Natural killer cell (primary cell): ENCODE results near the gene ABHD4. TPM values are rescaled to one million over a fixed set of nuclear protein-coding genes. Genes with fewer than 3 reads are reported as not detected.
A peak's percentile ranks its signal among the peaks of the same experiment; 100 is the strongest.

Experiments
- ATAC-seq, 3 donors: fragments of 150-1000 bp in 2 of 3; fragments of 200-7000 bp in 1 of 3; cut with Tn5 transposase; 1 replicate in 1 of 3; 2 replicates in 2 of 3; pipeline ENCODE4 v1.10.0; 2021; ENCODE audit warnings: mild to moderate bottlenecking in 2 of 3, moderate library complexity in 2 of 3
- DNase-seq, 2 donors: peaks; one replicate each; pipeline versions ENCODE4 v3.0.0 to v3.0.0-alpha.2; 2013 to 2021; ENCODE audit warnings: mixed read lengths in 1 of 2
- H3K27ac ChIP-seq: one replicate; pipeline ENCODE4 v1.5.1; 2013; ENCODE audit warnings: mild to moderate bottlenecking, low read length
- H3K27me3 ChIP-seq: one replicate; pipeline ENCODE4 v1.6.1; 2013; ENCODE audit warnings: low read length; ENCODE audit not compliant: control insufficient read depth, insufficient read depth
- H3K36me3 ChIP-seq: one replicate; pipeline ENCODE4 v1.6.1; 2013; ENCODE audit warnings: low read length; ENCODE audit not compliant: control insufficient read depth, insufficient read depth
- H3K4me1 ChIP-seq: one replicate; pipeline ENCODE4 v1.6.1; 2013; ENCODE audit warnings: low read length; ENCODE audit not compliant: control insufficient read depth, insufficient read depth
- H3K4me3 ChIP-seq: one replicate; pipeline ENCODE4 v1.5.1; 2013; ENCODE audit warnings: low read length
- H3K9me3 ChIP-seq: one replicate; pipeline ENCODE4 v1.6.1; 2013; ENCODE audit warnings: low read length; ENCODE audit not compliant: control insufficient read depth, insufficient read depth
- H3K27ac Mint-ChIP-seq, 2 donors: one replicate each; pipeline ENCODE4 v1.8.0; 2022; ENCODE audit warnings: mild to moderate bottlenecking in 2 of 2, mixed read lengths in 2 of 2, moderate library complexity in 1 of 2
- H3K27me3 Mint-ChIP-seq, 2 donors: one replicate each; pipeline ENCODE4 v1.8.0; 2022; ENCODE audit warnings: low read depth in 2 of 2, mixed read lengths in 2 of 2
- H3K36me3 Mint-ChIP-seq: one replicate; pipeline ENCODE4 v1.8.0; 2022; ENCODE audit warnings: mixed read lengths
- H3K4me1 Mint-ChIP-seq, 2 donors: one replicate each; pipeline ENCODE4 v1.8.0; 2022; ENCODE audit warnings: mixed read lengths in 2 of 2
- H3K4me3 Mint-ChIP-seq: one replicate; pipeline ENCODE4 v1.8.0; 2022; ENCODE audit warnings: mild to moderate bottlenecking, moderate library complexity, mixed read lengths
- H3K9me3 Mint-ChIP-seq, 2 donors: one replicate each; pipeline ENCODE4 v1.8.0; 2022; ENCODE audit warnings: mixed read lengths in 2 of 2
- CTCF ChIP-seq: fragments of 200-600 bp; IDR thresholded peaks from one replicate; pipeline ENCODE4 v1.8.0; 2022; ENCODE audit warnings: antibody characterized with exemption
- WGBS: methylation state at CpG from one replicate; pipeline ENCODE4 v1.1.7; 2013; ENCODE audit warnings: missing lambda C conversion rate; ENCODE audit not compliant: insufficient coverage; 5-methylcytosine and 5-hydroxymethylcytosine counted together
- intact Hi-C: fragments of 100-400 bp; cut with micrococcal nuclease; formaldehyde crosslinking; loops from one replicate; pipeline ENCODE4 v1.14.2; 2022
- total RNA-seq, 4 donors: library from RNA; stranded (reverse); fragments of 120-200 nt in 1 of 4; gene quantifications; one replicate each; pipeline versions ENCODE4 v1.2.3 to v1.2.4, GENCODE V29; 2013 to 2022

The ABHD4 gene
- total RNA-seq, 3 donors from 2014 or later (not counting 1 experiment from before 2014, with no cell fraction given): 29.7 to 39.3 (median 30.2) TPM

GRCh38 chr14:22560662-22561365, 37.3 kb upstream of the ABHD4 start:
- peaks cover 91 to 99% of the 10 kb centered on the region in 2 donors for H3K4me1 Mint-ChIP-seq
- H3K9me3 ChIP-seq: no peaks in the 10 kb centered on the region
- peaks cover 0 to 4% of the 10 kb centered on the region in 2 donors for H3K27me3 Mint-ChIP-seq
- 30% methylated on average over 13 of the region's 13 CpGs for WGBS
- H3K36me3 Mint-ChIP-seq: peaks cover 6% of the 10 kb centered on the region
- ATAC-seq (no peak), DNase-seq (peak in 1 of 2 donors; percentile 62)
- H3K4me3 Mint-ChIP-seq: peak overlapping the region; percentile 73
- no peak overlapping the region for H3K4me3 ChIP-seq
- no peaks in the 10 kb centered on the region for H3K27me3 ChIP-seq
- no peaks in the 10 kb centered on the region for H3K9me3 Mint-ChIP-seq
- intact Hi-C loops: loop anchor here (5.0 kb wide), 1 partner anchor 311 kb away; the partner anchor contains the start of gene LRP10
- peak overlapping the region; percentile 98 to 100 for H3K27ac Mint-ChIP-seq
- H3K27ac ChIP-seq: peak overlapping the region; percentile 82
- H3K4me1 ChIP-seq: peaks cover 92% of the 10 kb centered on the region
- no peak for TF ChIP-seq CTCF
- peaks cover 5% of the 10 kb centered on the region for H3K36me3 ChIP-seq

- Mint-ChIP-seq H3K4me3 (peak overlapping the region; percentile 73), H3K36me3 (peaks cover 6% of the 10 kb centered on the region), H3K27ac (peak overlapping the region; percentile 98 to 100), H3K9me3 (no peaks in the 10 kb centered on the region), H3K4me1 (peaks cover 91 to 99% of the 10 kb centered on the region in 2 donors), H3K27me3 (peaks cover 0 to under 1% of the 10 kb centered on the region in 2 donors)
- Histone ChIP-seq H3K27ac (peak overlapping the region; percentile 82), H3K4me3 (no peak overlapping the region), H3K4me1 (peaks cover 92% of the 10 kb centered on the region), H3K27me3 (no peaks in the 10 kb centered on the region), H3K9me3 (no peaks in the 10 kb centered on the region), H3K36me3 (peaks cover 5% of the 10 kb centered on the region)
- intact Hi-C loops: loop anchor here (5.0 kb wide), 1 partner anchor 311 kb away; the partner anchor contains the start of gene LRP10
- 6% methylated on average over 3 of the region's 3 CpGs for WGBS
- no peak for TF ChIP-seq CTCF
- DNase-seq (no peak), ATAC-seq (no peak)
Observed at GRCh38 chr14:22561366-22561660, 36.8 kb upstream of the ABHD4 start.

- Mint-ChIP-seq H3K9me3 (no peaks in the 10 kb centered on the region), H3K4me3 (peak overlapping the region; percentile 73), H3K27ac (peak overlapping the region; percentile 98 to 100), H3K4me1 (peaks cover 93 to 99% of the 10 kb centered on the region in 2 donors), H3K27me3 (no peaks in the 10 kb centered on the region), H3K36me3 (peaks cover 6% of the 10 kb centered on the region)
- Histone ChIP-seq H3K27ac (peak overlapping the region; percentile 82), H3K36me3 (peaks cover 5% of the 10 kb centered on the region), H3K4me1 (peaks cover 90% of the 10 kb centered on the region), H3K9me3 (no peaks in the 10 kb centered on the region), H3K4me3 (no peak overlapping the region), H3K27me3 (no peaks in the 10 kb centered on the region)
- no peak for TF ChIP-seq CTCF
- ATAC-seq (peak; percentile 36 to 62 (median 56)), DNase-seq (peak; percentile 52 to 92)
- 9% methylated on average over 10 of the region's 11 CpGs for WGBS
- intact Hi-C loops: loop anchor here (5.0 kb wide), 1 partner anchor 310 kb away; the partner anchor contains the start of gene LRP10
Observed at GRCh38 chr14:22561661-22562579, 36.2 kb upstream of the ABHD4 start.
